KMS-11 (cell line): Measurements from ENCODE around the gene CASKIN2.

Experiments used
- H2AFZ ChIP-seq: fragments of 200-600 bp; sonication (generic); 2 replicates; pipeline ENCODE4 v1.6.1; 2016; ENCODE audit warnings: antibody characterized with exemption, mixed run types, low read depth
- H3K27ac ChIP-seq: fragments of 200-600 bp; sonication (generic); 2 replicates; pipeline ENCODE4 v1.6.1; 2016; ENCODE audit warnings: mild to moderate bottlenecking, mixed run types
- H3K27me3 ChIP-seq: fragments of 200-600 bp; sonication (generic); 2 replicates; pipeline ENCODE4 v1.6.1; 2017; ENCODE audit warnings: mild to moderate bottlenecking, low read depth, mixed run types, moderate library complexity; ENCODE audit not compliant: insufficient read depth
- H3K36me3 ChIP-seq: fragments of 200-600 bp; sonication (generic); 2 replicates; pipeline ENCODE4 v1.6.1; 2017; ENCODE audit warnings: mild to moderate bottlenecking, mixed run types; ENCODE audit not compliant: insufficient read depth
- H3K4me1 ChIP-seq: fragments of 200-600 bp; sonication (generic); 2 replicates; pipeline ENCODE4 v1.6.1; 2016; ENCODE audit warnings: mild to moderate bottlenecking, low read depth, mixed run types; ENCODE audit not compliant: poor library complexity, severe bottlenecking
- H3K4me2 ChIP-seq: fragments of 200-600 bp; sonication (generic); 2 replicates; pipeline ENCODE4 v1.7.0; 2016; ENCODE audit warnings: mild to moderate bottlenecking, mixed run types
- H3K4me3 ChIP-seq: fragments of 200-600 bp; sonication (generic); IDR thresholded peaks from 2 replicates; pipeline ENCODE4 v1.6.1; 2017; ENCODE audit warnings: low read depth, low read length, mixed read lengths; ENCODE audit not compliant: insufficient read depth
- H3K79me2 ChIP-seq: fragments of 200-600 bp; sonication (generic); 2 replicates; pipeline ENCODE4 v1.6.1; 2016; ENCODE audit warnings: low read depth, mixed run types; ENCODE audit not compliant: insufficient read depth
- H3K9ac ChIP-seq: fragments of 200-600 bp; sonication (generic); 2 replicates; pipeline ENCODE4 v1.6.1; 2016; ENCODE audit warnings: mild to moderate bottlenecking, mixed run types
- H4K20me1 ChIP-seq: fragments of 200-600 bp; sonication (generic); 2 replicates; pipeline ENCODE4 v1.6.1; 2016; ENCODE audit warnings: mild to moderate bottlenecking, mixed run types; ENCODE audit not compliant: insufficient read depth
- TF ChIP-seq, protein P1 (sequence below): fragments of 200-600 bp; sonication (generic); conservative IDR thresholded peaks from 2 replicates; pipeline ENCODE4 v1.6.1; 2017; ENCODE audit warnings: low read depth, mild to moderate bottlenecking, antibody characterized with exemption, low read length, moderate library complexity, mixed read lengths

The CASKIN2 gene

GRCh38 chr17:75514919-75515495 lies 330 bp downstream of the CASKIN2 start:
- no peaks in the 10 kb centered on the region for H3K36me3 ChIP-seq
- H2AFZ ChIP-seq = peak overlapping the region; percentile 99
- H3K4me1 ChIP-seq = peaks cover 20% of the 10 kb centered on the region
- no peaks in the 10 kb centered on the region for H4K20me1 ChIP-seq
- no peaks in the 10 kb centered on the region for H3K27me3 ChIP-seq
- no peaks in the 10 kb centered on the region for H3K79me2 ChIP-seq
- no peak overlapping the region for H3K27ac ChIP-seq
- H3K9ac ChIP-seq = peak overlapping the region; percentile 22; the same call in 1 of the 2 replicates
- H3K4me3 ChIP-seq = no peak overlapping the region
- TF ChIP-seq, protein P1, sequence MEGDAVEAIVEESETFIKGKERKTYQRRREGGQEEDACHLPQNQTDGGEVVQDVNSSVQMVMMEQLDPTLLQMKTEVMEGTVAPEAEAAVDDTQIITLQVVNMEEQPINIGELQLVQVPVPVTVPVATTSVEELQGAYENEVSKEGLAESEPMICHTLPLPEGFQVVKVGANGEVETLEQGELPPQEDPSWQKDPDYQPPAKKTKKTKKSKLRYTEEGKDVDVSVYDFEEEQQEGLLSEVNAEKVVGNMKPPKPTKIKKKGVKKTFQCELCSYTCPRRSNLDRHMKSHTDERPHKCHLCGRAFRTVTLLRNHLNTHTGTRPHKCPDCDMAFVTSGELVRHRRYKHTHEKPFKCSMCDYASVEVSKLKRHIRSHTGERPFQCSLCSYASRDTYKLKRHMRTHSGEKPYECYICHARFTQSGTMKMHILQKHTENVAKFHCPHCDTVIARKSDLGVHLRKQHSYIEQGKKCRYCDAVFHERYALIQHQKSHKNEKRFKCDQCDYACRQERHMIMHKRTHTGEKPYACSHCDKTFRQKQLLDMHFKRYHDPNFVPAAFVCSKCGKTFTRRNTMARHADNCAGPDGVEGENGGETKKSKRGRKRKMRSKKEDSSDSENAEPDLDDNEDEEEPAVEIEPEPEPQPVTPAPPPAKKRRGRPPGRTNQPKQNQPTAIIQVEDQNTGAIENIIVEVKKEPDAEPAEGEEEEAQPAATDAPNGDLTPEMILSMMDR = no peak
- peak overlapping the region; percentile 99 for H3K4me2 ChIP-seq

- Histone ChIP-seq H3K27ac (no peak overlapping the region), H3K27me3 (no peaks in the 10 kb centered on the region)
These were observed 928 bp downstream of the CASKIN2 start for GRCh38 chr17:75514299-75514918.

DNA sequence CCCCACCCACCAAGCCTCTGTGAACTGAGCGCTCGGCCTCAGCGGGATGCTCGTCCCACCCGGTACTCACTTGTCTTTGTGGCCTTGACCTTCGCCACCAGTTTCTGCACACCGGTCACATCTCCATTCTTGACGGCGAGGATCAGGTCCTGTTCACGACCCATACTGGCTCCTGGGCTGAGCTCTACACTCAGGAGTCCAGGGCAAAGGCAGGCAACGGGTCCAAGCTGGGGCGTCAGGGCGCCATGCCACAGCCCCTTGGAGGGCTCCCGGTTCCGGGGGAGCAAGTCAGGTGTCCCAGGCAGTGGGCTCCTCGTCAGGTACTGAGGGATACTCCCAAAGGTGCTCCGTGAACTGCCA lies 1.7 kb downstream of the CASKIN2 start:
- H4K20me1 ChIP-seq = no peaks in the 10 kb centered on the region
- no peaks in the 10 kb centered on the region for H3K27me3 ChIP-seq
- H3K79me2 ChIP-seq = no peaks in the 10 kb centered on the region
- H2AFZ ChIP-seq = no peak overlapping the region
- no peak overlapping the region for H3K9ac ChIP-seq
- H3K27ac ChIP-seq = no peak overlapping the region
- H3K4me2 ChIP-seq = no peak overlapping the region
- TF ChIP-seq, protein P1 = no peak
- H3K4me1 ChIP-seq = peaks cover 19% of the 10 kb centered on the region
- H3K36me3 ChIP-seq = no peaks in the 10 kb centered on the region
- no peak overlapping the region for H3K4me3 ChIP-seq

More at GRCh38 chr17:75514299-75514918, 928 bp downstream of the CASKIN2 start:
- Histone ChIP-seq H4K20me1 (no peaks in the 10 kb centered on the region), H3K4me2 (peak overlapping the region; percentile 99; the same call in 1 of the 2 replicates), H3K36me3 (no peaks in the 10 kb centered on the region), H3K4me3 (no peak overlapping the region), H3K79me2 (no peaks in the 10 kb centered on the region), H3K9ac (0 out of 2 replicates have a peak overlapping the region, but pooled peaks have one; percentile 22), H3K4me1 (peaks cover 20% of the 10 kb centered on the region), H2AFZ (no peak overlapping the region)
- TF ChIP-seq, protein P1 = no peak

DNA sequence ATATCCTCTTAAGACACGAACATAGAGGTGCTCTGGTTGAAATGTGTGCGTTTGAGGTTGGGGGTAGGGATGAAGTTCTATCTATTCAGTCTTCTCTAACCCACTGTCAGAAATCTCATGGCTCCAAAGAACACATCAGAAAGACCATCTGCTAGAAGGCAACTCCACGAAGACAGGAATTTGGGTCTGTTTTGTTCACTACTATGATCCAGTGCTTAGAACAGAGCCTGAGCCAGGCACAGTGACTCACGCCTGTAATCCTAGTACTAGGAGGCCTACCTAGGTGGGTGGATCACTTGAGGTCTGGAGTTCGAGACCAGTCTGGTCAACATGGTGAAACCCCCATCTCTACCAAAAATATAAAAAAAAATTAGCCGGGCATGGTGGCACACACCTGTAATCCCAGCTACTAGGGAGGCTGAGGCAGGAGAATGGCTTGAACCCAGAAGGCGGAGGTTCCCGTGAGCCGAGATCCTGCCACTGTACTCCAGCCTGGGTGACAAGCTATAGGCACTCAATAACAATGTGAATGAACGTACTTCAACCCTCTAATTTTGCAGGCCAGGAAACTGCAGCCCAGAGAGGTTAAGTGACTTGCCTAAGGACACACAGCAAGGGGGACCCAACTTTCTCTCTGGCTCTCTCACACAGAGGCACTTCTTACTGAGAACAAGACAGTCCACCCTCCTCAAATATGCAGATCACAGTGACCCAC lies 2.3 kb downstream of the CASKIN2 start:
- Histone ChIP-seq H3K9ac (no peak overlapping the region), H3K36me3 (no peaks in the 10 kb centered on the region), H2AFZ (no peak overlapping the region), H3K4me1 (peaks cover 14% of the 10 kb centered on the region), H3K27me3 (no peaks in the 10 kb centered on the region), H3K27ac (no peak overlapping the region), H4K20me1 (no peaks in the 10 kb centered on the region), H3K4me3 (no peak overlapping the region), H3K79me2 (no peaks in the 10 kb centered on the region), H3K4me2 (no peak overlapping the region)
- TF ChIP-seq, protein P1 = no peak
